ENCODE measurements around the gene MRPL43.

- peak; percentile 59 for TF ChIP-seq POLR2A (IDR thresholded peaks at IDR 0.05)
- no peak for TF ChIP-seq CTCF (IDR thresholded peaks at IDR 0.05)
These were observed 44.7 kb upstream of the MRPL43 start for GRCh38 chr10:101031796-101032636.
